ENCODE measurements around the gene SLC26A9. TPM values are rescaled to one million over a fixed set of nuclear protein-coding genes. Genes with fewer than 3 reads are reported as not detected.

Gene SLC26A9
- total and polyA plus RNA-seq, 7 experiments from 2014 or later, result not detected

- H3K27me3 Mint-ChIP-seq, result peaks cover 0 to 4% (median 0%) of the 10 kb centered on the region in 5 donors
- no peak overlapping the region for H3K4me3 Mint-ChIP-seq
- Histone ChIP-seq H3K27ac (ENCODE audit: low read depth, low read length) (no peak overlapping the region), H3K4me1 (ENCODE audit: control insufficient read depth in 2 of 2, insufficient read depth in 2 of 2, low read length in 2 of 2) (no peaks in the 10 kb centered on the region), H3K4me3 (ENCODE audit: low read length) (no peak overlapping the region), H3K27me3 (ENCODE audit: control insufficient read depth in 2 of 2, insufficient read depth in 2 of 2, low read length in 2 of 2) (no peaks in the 10 kb centered on the region), H3K9me3 (ENCODE audit: control insufficient read depth in 2 of 3, low read length in 3 of 3) (no peaks in the 10 kb centered on the region), H3K36me3 (ENCODE audit: control insufficient read depth in 2 of 3, insufficient read depth in 3 of 3, low read length in 3 of 3) (no peaks in the 10 kb centered on the region)
- no peak for ATAC-seq
- H3K4me1 Mint-ChIP-seq, result no peaks in the 10 kb centered on the region
- no peak for DNase-seq
- ChIA-PET POLR2A (no interaction called here), CTCF (interaction anchor here (1.0 kb wide), 1 partner anchor 53 kb away, joined by 4 read pairs; no protein-coding TSS in a partner anchor)
- H3K27ac Mint-ChIP-seq, result no peak overlapping the region
- H3K36me3 Mint-ChIP-seq, result no peaks in the 10 kb centered on the region
- intact Hi-C loops (cut with micrococcal nuclease), result no loop called here
- H3K9me3 Mint-ChIP-seq, result no peaks in the 10 kb centered on the region
Measured at GRCh38 chr1:205924460-205924790, 18.8 kb downstream of the SLC26A9 start.

- ChIA-PET POLR2A (no interaction called here), CTCF (interaction anchor here (1.0 kb wide), 1 partner anchor 54 kb away, joined by 4 read pairs; no protein-coding TSS in a partner anchor)
- Histone ChIP-seq H3K27me3 (ENCODE audit: control insufficient read depth in 2 of 2, insufficient read depth in 2 of 2, low read length in 2 of 2) (no peaks in the 10 kb centered on the region), H3K36me3 (ENCODE audit: control insufficient read depth in 2 of 3, insufficient read depth in 3 of 3, low read length in 3 of 3) (no peaks in the 10 kb centered on the region), H3K27ac (ENCODE audit: low read depth, low read length) (no peak overlapping the region), H3K4me1 (ENCODE audit: control insufficient read depth in 2 of 2, insufficient read depth in 2 of 2, low read length in 2 of 2) (no peaks in the 10 kb centered on the region), H3K4me3 (ENCODE audit: low read length) (no peak overlapping the region), H3K9me3 (ENCODE audit: control insufficient read depth in 2 of 3, low read length in 3 of 3) (no peaks in the 10 kb centered on the region)
- Mint-ChIP-seq H3K27ac (no peak overlapping the region), H3K27me3 (peaks cover 0 to 4% (median 0%) of the 10 kb centered on the region in 5 donors), H3K9me3 (no peaks in the 10 kb centered on the region), H3K36me3 (no peaks in the 10 kb centered on the region), H3K4me1 (no peaks in the 10 kb centered on the region), H3K4me3 (no peak overlapping the region)
- no peak for DNase-seq
- intact Hi-C loops (cut with micrococcal nuclease), result no loop called here
- no peak for ATAC-seq
Measured at GRCh38 chr1:205923651-205924459, 19.4 kb downstream of the SLC26A9 start.

- Mint-ChIP-seq H3K4me1 (no peaks in the 10 kb centered on the region), H3K27ac (no peak overlapping the region), H3K4me3 (no peak overlapping the region), H3K36me3 (no peaks in the 10 kb centered on the region), H3K27me3 (peaks cover 0 to 4% (median 0%) of the 10 kb centered on the region in 5 donors), H3K9me3 (no peaks in the 10 kb centered on the region)
- Histone ChIP-seq H3K36me3 (ENCODE audit: control insufficient read depth in 2 of 3, insufficient read depth in 3 of 3, low read length in 3 of 3) (no peaks in the 10 kb centered on the region), H3K9me3 (ENCODE audit: control insufficient read depth in 2 of 3, low read length in 3 of 3) (no peaks in the 10 kb centered on the region), H3K27me3 (ENCODE audit: control insufficient read depth in 2 of 2, insufficient read depth in 2 of 2, low read length in 2 of 2) (no peaks in the 10 kb centered on the region), H3K4me3 (ENCODE audit: low read length) (no peak overlapping the region), H3K27ac (ENCODE audit: low read depth, low read length) (no peak overlapping the region), H3K4me1 (ENCODE audit: control insufficient read depth in 2 of 2, insufficient read depth in 2 of 2, low read length in 2 of 2) (no peaks in the 10 kb centered on the region)
- ChIA-PET POLR2A (no interaction called here), CTCF (no interaction called here)
- intact Hi-C loops (cut with micrococcal nuclease), result no loop called here
- DNase-seq (no peak), ATAC-seq (no peak)
Measured at GRCh38 chr1:205922806-205923205, 20.4 kb downstream of the SLC26A9 start.

GRCh38 chr1:205922314-205922713 is 20.9 kb downstream of the SLC26A9 start:
- Mint-ChIP-seq H3K36me3 (no peaks in the 10 kb centered on the region), H3K9me3 (no peaks in the 10 kb centered on the region), H3K27ac (no peak overlapping the region), H3K27me3 (peaks cover 0 to 5% (median 0%) of the 10 kb centered on the region in 5 donors), H3K4me3 (no peak overlapping the region), H3K4me1 (no peaks in the 10 kb centered on the region)
- intact Hi-C loops (cut with micrococcal nuclease), result no loop called here
- H3K4me3 ChIP-seq (ENCODE audit: low read length), result no peak overlapping the region
- H3K27ac ChIP-seq (ENCODE audit: low read depth, low read length), result no peak overlapping the region
- ChIA-PET CTCF (no interaction called here), POLR2A (no interaction called here)
- no peak for DNase-seq
- H3K9me3 ChIP-seq (ENCODE audit: control insufficient read depth in 2 of 3, low read length in 3 of 3), result no peaks in the 10 kb centered on the region
- ATAC-seq, result no peak
- H3K36me3 ChIP-seq (ENCODE audit: control insufficient read depth in 2 of 3, insufficient read depth in 3 of 3, low read length in 3 of 3), result no peaks in the 10 kb centered on the region
- H3K4me1 ChIP-seq (ENCODE audit: control insufficient read depth in 2 of 2, insufficient read depth in 2 of 2, low read length in 2 of 2), result no peaks in the 10 kb centered on the region
- no peaks in the 10 kb centered on the region for H3K27me3 ChIP-seq (ENCODE audit: control insufficient read depth in 2 of 2, insufficient read depth in 2 of 2, low read length in 2 of 2)

- Histone ChIP-seq H3K27ac (ENCODE audit: low read depth, low read length) (no peak overlapping the region), H3K4me3 (ENCODE audit: low read length) (no peak overlapping the region), H3K27me3 (ENCODE audit: control insufficient read depth in 2 of 2, insufficient read depth in 2 of 2, low read length in 2 of 2) (no peaks in the 10 kb centered on the region), H3K4me1 (ENCODE audit: control insufficient read depth in 2 of 2, insufficient read depth in 2 of 2, low read length in 2 of 2) (no peaks in the 10 kb centered on the region), H3K36me3 (ENCODE audit: control insufficient read depth in 2 of 3, insufficient read depth in 3 of 3, low read length in 3 of 3) (no peaks in the 10 kb centered on the region), H3K9me3 (ENCODE audit: control insufficient read depth in 2 of 3, low read length in 3 of 3) (no peaks in the 10 kb centered on the region)
- H3K27me3 Mint-ChIP-seq, result peaks cover 0 to 5% (median 0%) of the 10 kb centered on the region in 5 donors
- no peaks in the 10 kb centered on the region for H3K4me1 Mint-ChIP-seq
- no peak overlapping the region for H3K27ac Mint-ChIP-seq
- no peaks in the 10 kb centered on the region for H3K36me3 Mint-ChIP-seq
- POLR2A ChIA-PET, result no interaction called here
- CTCF ChIA-PET, result no interaction called here
- H3K4me3 Mint-ChIP-seq, result no peak overlapping the region
- H3K9me3 Mint-ChIP-seq, result peaks cover 0 to 2% (median 0%) of the 10 kb centered on the region in 11 donors
- ATAC-seq, result no peak
- intact Hi-C loops (cut with micrococcal nuclease), result no loop called here
- DNase-seq, result peak in 1 of 9 donors; percentile 14
Measured at GRCh38 chr1:205921570-205921909, 21.7 kb downstream of the SLC26A9 start.

DNA sequence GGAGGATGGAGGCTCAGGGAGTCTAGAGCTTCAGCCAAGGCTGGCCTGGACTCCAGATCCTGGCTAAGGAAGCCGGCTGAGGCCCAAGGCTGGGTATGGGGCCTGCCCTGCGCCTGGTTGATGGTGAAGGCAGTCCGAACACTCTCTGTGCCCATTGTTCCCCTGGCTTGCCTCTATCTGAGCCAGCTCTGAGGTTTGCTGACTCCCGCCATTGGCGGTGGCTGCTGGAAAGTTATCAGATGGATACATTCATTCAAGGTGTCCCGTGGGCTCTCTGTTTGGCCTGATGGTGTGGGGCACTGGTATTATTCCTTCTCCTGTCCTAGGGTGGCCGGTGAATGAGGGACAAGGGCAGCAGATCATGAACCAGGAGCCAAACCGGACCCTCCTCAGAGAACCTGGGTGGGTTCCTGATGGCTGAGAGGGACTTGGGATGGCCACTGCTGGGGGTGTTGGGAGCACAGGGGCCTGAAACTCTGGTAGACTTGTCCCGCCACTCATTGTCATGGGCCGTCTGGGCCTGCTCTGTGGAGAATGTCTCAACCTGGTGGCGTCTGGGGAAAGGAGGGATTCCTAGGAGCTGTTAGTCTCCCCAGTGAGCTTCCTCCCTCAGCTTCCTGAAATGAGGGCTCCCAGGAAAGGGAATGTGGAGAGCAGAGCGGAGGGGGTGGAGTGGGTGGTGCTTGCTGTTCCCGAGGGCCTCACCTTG is 22.2 kb downstream of the SLC26A9 start:
- no peaks in the 10 kb centered on the region for H3K9me3 ChIP-seq (ENCODE audit: control insufficient read depth in 2 of 3, low read length in 3 of 3)
- H3K36me3 ChIP-seq (ENCODE audit: control insufficient read depth in 2 of 3, insufficient read depth in 3 of 3, low read length in 3 of 3), result no peaks in the 10 kb centered on the region
- H3K36me3 Mint-ChIP-seq, result no peaks in the 10 kb centered on the region
- DNase-seq (peak in 1 of 9 donors; percentile 17), ATAC-seq (no peak)
- no peak overlapping the region for H3K4me3 Mint-ChIP-seq
- H3K27me3 Mint-ChIP-seq, result peaks cover 0 to 5% (median 0%) of the 10 kb centered on the region in 5 donors
- peaks cover 0 to 2% (median 0%) of the 10 kb centered on the region in 11 donors for H3K9me3 Mint-ChIP-seq
- ChIA-PET CTCF (interaction anchor here (2.4 kb wide), 1 partner anchor 56 kb away, joined by 15 read pairs; no protein-coding TSS in a partner anchor), POLR2A (no interaction called here)
- H3K4me1 ChIP-seq (ENCODE audit: control insufficient read depth in 2 of 2, insufficient read depth in 2 of 2, low read length in 2 of 2), result no peaks in the 10 kb centered on the region
- H3K27ac ChIP-seq (ENCODE audit: low read depth, low read length), result no peak overlapping the region
- H3K27me3 ChIP-seq (ENCODE audit: control insufficient read depth in 2 of 2, insufficient read depth in 2 of 2, low read length in 2 of 2), result no peaks in the 10 kb centered on the region
- H3K27ac Mint-ChIP-seq, result no peak overlapping the region
- no peaks in the 10 kb centered on the region for H3K4me1 Mint-ChIP-seq
- H3K4me3 ChIP-seq (ENCODE audit: low read length), result no peak overlapping the region
- intact Hi-C loops (cut with micrococcal nuclease), result no loop called here

Data from naive thymus-derived CD4-positive, alpha-beta T cell (primary cell).